ENCODE data around the gene ZMIZ1. TPM values are rescaled to one million over a fixed set of nuclear protein-coding genes. Genes with fewer than 3 reads are reported as not detected.
A peak's percentile ranks its signal among the peaks of the same experiment; 100 is the strongest.

Gene ZMIZ1
- total and polyA plus RNA-seq, 2 donors: 30.2 to 54.6 TPM

DNA sequence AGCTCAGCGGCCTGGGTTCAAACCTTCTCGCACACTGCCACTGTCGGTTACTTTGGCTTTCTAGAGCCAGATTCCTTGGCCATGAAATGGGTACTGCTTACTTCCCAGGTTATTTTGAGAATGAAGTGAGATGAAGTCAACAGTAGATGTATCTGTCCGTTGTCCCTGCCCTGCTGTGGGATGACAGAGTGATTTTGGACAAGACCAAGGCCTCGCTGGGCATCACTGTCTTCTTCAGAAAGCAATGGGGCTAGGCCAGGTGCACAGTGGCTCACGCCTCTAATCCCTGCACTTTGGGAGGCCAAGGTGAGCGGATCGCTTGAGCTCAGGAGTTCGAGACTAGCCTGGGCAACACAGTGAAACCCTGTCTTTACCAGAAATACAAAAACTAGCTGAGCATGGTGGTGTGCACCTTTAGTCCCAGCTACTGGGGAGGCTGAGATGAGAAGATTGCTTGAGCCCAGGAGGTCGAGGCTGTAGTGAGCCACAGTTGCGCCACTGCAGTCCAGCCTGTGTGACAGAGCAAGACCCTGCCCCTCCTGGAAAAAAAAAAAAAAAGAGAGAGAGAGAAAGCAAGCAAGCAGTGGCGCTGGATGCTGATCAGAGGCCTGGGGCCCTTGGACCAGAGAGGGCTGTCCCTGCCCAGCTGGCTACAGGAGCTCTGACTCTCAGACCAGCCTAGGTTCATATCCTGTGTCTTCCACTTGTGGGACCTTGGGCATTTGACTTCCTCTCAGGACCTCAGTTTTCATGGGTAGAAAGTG lies 25.8 kb downstream of the ZMIZ1 start:
- Histone ChIP-seq H3K27ac (ENCODE audit: low read depth) (peak overlapping the region; percentile 46), H3K4me1 (ENCODE audit: insufficient read depth) (peaks cover 3% of the 10 kb centered on the region), H3K36me3 (ENCODE audit: insufficient read depth) (no peaks in the 10 kb centered on the region), H3K4me3 (ENCODE audit: low read depth, low read length) (no peak overlapping the region)
- WGBS: 72% methylated on average over 12 of the region's 12 CpGs
- no peak for DNase-seq (ENCODE audit: extremely low spot score)

DNA sequence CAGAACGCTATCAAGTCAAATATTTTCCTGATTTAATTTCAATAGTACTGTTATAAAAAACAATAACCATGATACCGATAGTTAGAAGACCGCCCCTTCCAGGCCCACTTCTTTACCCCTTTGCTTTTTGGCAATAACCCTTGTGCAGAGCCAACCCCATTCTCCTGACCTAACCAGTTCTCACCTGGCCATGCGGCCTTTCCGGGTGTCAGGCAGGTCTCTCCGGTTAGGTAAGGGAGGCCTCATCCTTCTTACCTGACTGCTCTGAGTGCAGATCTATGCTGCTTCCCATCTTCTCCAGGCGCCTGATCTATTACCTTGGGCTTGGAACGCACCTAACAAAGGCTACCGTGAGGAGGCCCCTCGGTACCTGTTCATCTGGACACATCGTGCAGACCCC lies 26.6 kb downstream of the ZMIZ1 start:
- H3K27ac ChIP-seq (ENCODE audit: low read depth): no peak overlapping the region
- peaks cover 3% of the 10 kb centered on the region for H3K4me1 ChIP-seq (ENCODE audit: insufficient read depth)
- H3K4me3 ChIP-seq (ENCODE audit: low read depth, low read length): no peak overlapping the region
- H3K36me3 ChIP-seq (ENCODE audit: insufficient read depth): no peaks in the 10 kb centered on the region
- no peak for DNase-seq (ENCODE audit: extremely low spot score)
- WGBS: 87% methylated on average over 11 of the region's 11 CpGs

DNA sequence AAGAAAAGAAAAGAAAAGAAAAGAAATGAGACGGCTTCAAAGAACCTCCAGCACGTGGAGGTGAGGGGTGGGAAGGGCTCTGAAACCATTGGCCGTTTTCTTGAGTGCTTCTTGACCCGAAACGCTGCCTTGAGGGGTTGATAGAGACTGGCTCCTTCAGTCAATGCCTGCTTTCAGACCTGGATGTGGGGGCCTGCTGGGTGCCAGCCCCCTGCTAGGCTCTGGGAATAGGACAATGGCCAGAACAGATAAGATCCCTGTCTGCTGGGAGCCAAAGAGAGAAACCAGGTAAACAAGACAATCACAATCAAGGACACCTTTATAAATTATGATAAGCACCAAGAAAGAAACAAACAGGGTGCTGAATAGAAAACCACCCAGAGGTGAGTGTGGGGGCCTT lies 27.7 kb downstream of the ZMIZ1 start:
- Histone ChIP-seq H3K36me3 (ENCODE audit: insufficient read depth) (no peaks in the 10 kb centered on the region), H3K27ac (ENCODE audit: low read depth) (no peak overlapping the region)
- 90% methylated on average over 5 of the region's 5 CpGs for WGBS

DNA sequence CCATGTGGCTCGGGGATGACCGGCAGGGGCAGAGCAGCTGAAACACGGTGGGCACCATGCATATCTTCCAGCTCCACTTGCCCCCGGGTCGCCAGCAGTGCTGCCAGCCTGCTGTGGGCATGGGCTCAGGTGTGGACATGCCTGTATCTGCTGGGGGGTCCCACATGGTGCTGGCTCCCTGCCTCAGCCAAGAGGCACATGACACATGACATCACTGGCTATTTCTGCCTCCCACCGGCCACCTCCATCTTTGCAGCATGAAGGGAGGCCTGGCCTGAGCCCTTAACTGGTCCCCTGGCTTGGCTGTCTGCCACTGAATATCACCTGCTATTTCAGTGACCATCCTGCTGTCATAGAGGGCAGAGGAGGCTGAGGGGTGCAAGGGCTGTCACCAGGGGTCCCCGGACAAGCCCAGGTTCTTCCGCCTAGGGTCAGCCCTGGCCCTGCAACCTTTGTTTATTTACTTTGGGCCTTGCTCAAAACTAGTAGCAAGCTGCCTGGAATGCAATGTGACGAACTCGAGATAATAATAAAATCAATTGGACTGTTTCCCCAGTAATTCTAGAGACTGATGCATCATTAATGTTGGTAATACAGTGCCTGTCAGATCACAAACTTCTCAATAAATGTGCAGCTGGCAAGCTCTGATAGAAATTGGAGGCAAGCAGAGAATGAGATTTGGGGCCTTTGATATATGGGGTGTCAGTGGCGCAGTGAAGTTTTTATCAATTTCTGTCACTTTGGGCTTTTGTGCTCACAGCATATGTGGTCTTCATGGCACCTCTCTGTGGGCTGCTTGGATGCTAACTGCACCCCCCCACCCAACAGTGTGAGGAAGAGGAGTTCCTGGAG lies 28.5 kb downstream of the ZMIZ1 start:
- H3K4me1 ChIP-seq (ENCODE audit: insufficient read depth): peaks cover 3% of the 10 kb centered on the region
- H3K4me3 ChIP-seq (ENCODE audit: low read depth, low read length): no peak overlapping the region
- 62% methylated on average over 11 of the region's 11 CpGs for WGBS
- no peak for DNase-seq (ENCODE audit: extremely low spot score)
- H3K36me3 ChIP-seq (ENCODE audit: insufficient read depth): no peaks in the 10 kb centered on the region
- H3K27ac ChIP-seq (ENCODE audit: low read depth): no peak overlapping the region

More for the DNA sequence above, 27.7 kb downstream of the ZMIZ1 start:
- Histone ChIP-seq H3K4me3 (ENCODE audit: low read depth, low read length) (no peak overlapping the region), H3K4me1 (ENCODE audit: insufficient read depth) (peaks cover 3% of the 10 kb centered on the region)
- DNase-seq (ENCODE audit: extremely low spot score): no peak

DNA sequence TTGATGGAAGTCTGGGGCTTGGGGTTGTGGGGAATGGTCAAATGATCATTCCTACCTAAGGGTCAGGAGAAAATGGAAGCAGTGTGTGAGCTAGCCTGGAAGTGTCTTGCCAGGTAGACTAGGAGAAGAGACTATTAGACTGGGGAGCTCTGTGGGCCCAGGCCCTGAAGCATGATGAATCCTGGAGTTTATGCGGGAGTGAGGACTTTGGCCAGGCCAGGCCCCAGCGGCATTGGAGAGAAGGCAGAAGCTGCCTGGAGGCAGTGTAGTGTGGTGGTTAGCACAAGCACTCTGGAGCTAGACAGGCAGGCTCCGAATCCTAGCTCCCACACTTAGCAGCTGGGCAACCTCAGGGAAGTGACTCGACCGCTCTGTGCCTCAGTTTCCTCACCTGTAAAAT lies 29.3 kb downstream of the ZMIZ1 start:
- WGBS: 96% methylated on average over 5 of the region's 5 CpGs
- DNase-seq (ENCODE audit: extremely low spot score): no peak
- Histone ChIP-seq H3K36me3 (ENCODE audit: insufficient read depth) (no peaks in the 10 kb centered on the region), H3K27ac (ENCODE audit: low read depth) (no peak overlapping the region), H3K4me1 (ENCODE audit: insufficient read depth) (peaks cover 3% of the 10 kb centered on the region), H3K4me3 (ENCODE audit: low read depth, low read length) (no peak overlapping the region)

- Histone ChIP-seq H3K4me1 (ENCODE audit: insufficient read depth) (peaks cover 3% of the 10 kb centered on the region), H3K4me3 (ENCODE audit: low read depth, low read length) (no peak overlapping the region), H3K36me3 (ENCODE audit: insufficient read depth) (no peaks in the 10 kb centered on the region), H3K27ac (ENCODE audit: low read depth) (no peak overlapping the region)
- WGBS: 91% methylated on average over 10 of the region's 10 CpGs
- DNase-seq (ENCODE audit: extremely low spot score): no peak
Observed at GRCh38 chr10:79098596-79099015, 29.8 kb downstream of the ZMIZ1 start.

DNA sequence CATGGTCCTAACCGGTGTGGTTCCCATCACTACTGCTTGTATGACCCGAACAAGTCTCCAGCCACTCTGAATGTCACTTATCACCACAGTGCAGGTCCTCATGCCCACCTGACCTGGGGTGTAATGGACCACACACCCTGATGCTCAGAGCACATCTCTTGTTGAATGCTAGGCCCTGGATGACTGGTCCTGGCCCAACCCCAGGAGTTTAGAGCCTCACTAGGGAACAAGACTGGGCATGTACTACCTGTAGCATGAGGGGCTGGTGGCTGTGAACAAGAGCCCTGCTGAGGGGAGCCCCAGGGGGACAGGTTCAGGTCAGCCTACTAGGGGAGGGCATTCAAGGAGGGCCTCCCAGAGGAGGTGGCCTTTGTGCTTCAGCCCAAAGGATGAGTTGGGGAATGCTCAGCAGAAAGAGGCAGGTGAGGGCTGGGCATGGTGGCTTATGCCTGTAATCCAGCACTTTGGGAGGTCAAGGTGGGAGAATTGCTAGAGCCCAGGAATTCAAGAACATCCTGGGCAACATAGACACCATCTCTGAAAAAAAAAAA lies 31.2 kb downstream of the ZMIZ1 start:
- no peak for DNase-seq (ENCODE audit: extremely low spot score)
- Histone ChIP-seq H3K36me3 (ENCODE audit: insufficient read depth) (no peaks in the 10 kb centered on the region), H3K4me1 (ENCODE audit: insufficient read depth) (no peaks in the 10 kb centered on the region), H3K27ac (ENCODE audit: low read depth) (no peak overlapping the region), H3K4me3 (ENCODE audit: low read depth, low read length) (no peak overlapping the region)
- WGBS: 90% methylated on average over 2 of the region's 2 CpGs

DNA sequence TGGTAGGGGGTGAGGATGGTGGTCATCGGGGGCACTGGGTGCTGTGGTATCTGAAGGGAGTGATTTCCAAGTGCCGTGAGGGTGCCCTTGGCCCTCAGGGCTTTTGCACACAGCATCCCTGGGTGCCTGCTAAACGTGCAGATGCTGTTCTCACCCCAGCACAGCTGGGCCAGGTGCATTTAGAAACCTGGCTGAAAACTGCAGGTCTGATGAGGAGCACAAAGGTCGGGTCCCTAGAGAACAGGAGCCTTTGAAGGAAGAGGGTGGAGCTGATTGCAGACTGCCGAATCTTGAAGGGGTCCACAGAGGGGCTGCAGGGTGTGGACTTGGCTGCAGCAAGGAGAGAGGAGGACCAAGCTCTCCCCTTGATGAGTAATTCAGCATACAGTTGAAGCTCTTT lies 32.0 kb downstream of the ZMIZ1 start:
- H3K36me3 ChIP-seq (ENCODE audit: insufficient read depth): no peaks in the 10 kb centered on the region
- no peak overlapping the region for H3K4me3 ChIP-seq (ENCODE audit: low read depth, low read length)
- 65% methylated on average over 5 of the region's 5 CpGs for WGBS
- no peak for DNase-seq (ENCODE audit: extremely low spot score)
- H3K4me1 ChIP-seq (ENCODE audit: insufficient read depth): no peaks in the 10 kb centered on the region
- H3K27ac ChIP-seq (ENCODE audit: low read depth): peak overlapping the region; percentile 3

DNA sequence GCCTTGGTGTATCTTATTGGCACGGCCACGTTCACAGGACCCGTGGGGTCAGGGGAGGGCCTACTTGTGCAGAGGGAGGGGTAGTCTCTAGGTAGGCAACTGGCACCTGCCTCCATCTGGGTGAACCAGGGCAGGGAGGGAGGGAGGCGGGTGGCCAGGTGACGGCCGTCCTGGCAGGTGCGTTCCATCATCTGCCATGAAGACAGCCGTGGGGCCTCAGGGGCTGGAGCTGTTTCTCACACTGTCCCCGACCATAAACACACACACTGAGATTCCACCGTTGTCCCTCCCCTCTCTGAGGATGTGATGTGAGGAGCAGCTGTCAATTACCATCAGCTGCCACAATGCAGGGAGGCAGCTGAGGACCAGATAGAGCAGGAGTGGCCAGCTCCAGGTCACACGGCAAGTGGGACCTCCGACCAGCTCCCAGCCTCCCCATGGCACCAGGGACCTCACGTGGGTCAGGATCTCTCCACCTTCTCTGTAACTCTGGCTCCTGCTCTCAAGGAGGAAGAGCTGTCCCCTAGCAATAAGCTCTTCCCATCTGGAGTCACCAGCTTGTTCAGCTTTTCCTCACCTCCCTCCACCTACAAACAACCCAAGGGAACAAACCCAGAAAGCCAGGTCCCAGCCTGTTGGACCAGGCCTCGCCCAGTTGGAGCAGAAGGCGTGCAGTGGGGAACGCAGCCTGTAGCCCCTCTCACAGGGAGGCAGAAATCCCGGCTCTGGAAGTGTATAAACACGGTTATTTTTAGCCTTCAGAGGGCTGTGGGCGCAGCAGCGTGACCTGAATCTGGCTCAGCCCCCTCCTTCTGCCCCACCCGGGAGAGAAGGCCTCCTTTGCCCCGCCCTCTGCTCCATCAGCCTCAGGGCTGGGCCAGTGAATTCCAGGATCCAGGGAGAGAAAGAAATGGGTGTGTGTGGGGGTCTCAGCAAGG lies 33.1 kb downstream of the ZMIZ1 start:
- peak overlapping the region; percentile 65 for H3K27ac ChIP-seq (ENCODE audit: low read depth)
- H3K4me3 ChIP-seq (ENCODE audit: low read depth, low read length): no peak overlapping the region
- H3K4me1 ChIP-seq (ENCODE audit: insufficient read depth): no peaks in the 10 kb centered on the region
- WGBS: 27% methylated on average over 22 of the region's 22 CpGs
- no peaks in the 10 kb centered on the region for H3K36me3 ChIP-seq (ENCODE audit: insufficient read depth)
- no peak for DNase-seq (ENCODE audit: extremely low spot score)

- H3K27ac ChIP-seq (ENCODE audit: low read depth): peak overlapping the region; percentile 65
- no peaks in the 10 kb centered on the region for H3K36me3 ChIP-seq (ENCODE audit: insufficient read depth)
- WGBS: 43% methylated on average over 7 of the region's 7 CpGs
- H3K4me1 ChIP-seq (ENCODE audit: insufficient read depth): no peaks in the 10 kb centered on the region
- DNase-seq (ENCODE audit: extremely low spot score): no peak
- no peak overlapping the region for H3K4me3 ChIP-seq (ENCODE audit: low read depth, low read length)
Observed at GRCh38 chr10:79102498-79102874, 33.7 kb downstream of the ZMIZ1 start.

DNA sequence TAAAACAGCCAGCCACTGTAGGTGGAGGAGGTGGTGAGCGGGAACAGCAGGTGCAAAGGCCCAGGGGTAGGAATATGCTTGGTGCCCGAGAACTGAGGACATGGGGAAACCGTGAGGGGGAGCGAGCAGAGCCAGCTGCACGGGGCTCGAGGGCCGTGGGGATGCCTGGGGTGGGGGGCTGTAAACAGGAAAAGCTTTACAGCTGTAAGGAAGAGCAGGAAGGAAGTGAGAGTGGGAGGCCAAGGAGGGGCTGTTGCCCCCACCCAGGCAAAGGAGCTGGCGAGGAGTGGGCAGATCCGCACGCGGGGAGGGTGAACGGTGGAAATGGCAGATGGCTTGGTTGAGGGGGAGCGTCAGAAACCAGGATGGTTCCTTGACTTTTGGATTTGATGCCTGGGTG lies 34.4 kb downstream of the ZMIZ1 start:
- WGBS: 84% methylated on average over 13 of the region's 13 CpGs
- no peaks in the 10 kb centered on the region for H3K4me1 ChIP-seq (ENCODE audit: insufficient read depth)
- H3K36me3 ChIP-seq (ENCODE audit: insufficient read depth): no peaks in the 10 kb centered on the region
- H3K4me3 ChIP-seq (ENCODE audit: low read depth, low read length): no peak overlapping the region
- no peak for DNase-seq (ENCODE audit: extremely low spot score)
- H3K27ac ChIP-seq (ENCODE audit: low read depth): no peak overlapping the region

DNA sequence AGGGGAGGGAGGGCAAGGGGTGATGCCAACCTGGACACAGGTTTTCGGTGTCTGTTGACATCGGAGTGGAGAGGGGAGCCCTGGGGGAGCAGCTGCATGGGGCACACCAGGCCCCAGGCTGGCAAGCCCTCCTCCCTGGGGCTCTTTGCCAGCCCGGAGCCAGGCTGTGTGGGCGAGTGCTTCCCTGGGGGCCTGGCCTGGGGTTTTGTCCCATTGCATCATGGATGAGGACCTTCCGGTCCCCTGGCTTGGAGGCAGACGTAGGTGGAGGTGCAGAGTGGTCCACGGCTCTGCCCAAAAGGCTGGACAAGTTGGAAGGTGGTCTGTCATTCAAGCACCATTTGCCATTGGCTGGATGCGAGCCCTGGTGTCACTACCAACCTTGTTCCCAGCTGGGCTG lies 34.8 kb downstream of the ZMIZ1 start:
- Histone ChIP-seq H3K4me1 (ENCODE audit: insufficient read depth) (no peaks in the 10 kb centered on the region), H3K36me3 (ENCODE audit: insufficient read depth) (no peaks in the 10 kb centered on the region), H3K4me3 (ENCODE audit: low read depth, low read length) (no peak overlapping the region), H3K27ac (ENCODE audit: low read depth) (no peak overlapping the region)
- DNase-seq (ENCODE audit: extremely low spot score): no peak
- 67% methylated on average over 8 of the region's 8 CpGs for WGBS

DNA sequence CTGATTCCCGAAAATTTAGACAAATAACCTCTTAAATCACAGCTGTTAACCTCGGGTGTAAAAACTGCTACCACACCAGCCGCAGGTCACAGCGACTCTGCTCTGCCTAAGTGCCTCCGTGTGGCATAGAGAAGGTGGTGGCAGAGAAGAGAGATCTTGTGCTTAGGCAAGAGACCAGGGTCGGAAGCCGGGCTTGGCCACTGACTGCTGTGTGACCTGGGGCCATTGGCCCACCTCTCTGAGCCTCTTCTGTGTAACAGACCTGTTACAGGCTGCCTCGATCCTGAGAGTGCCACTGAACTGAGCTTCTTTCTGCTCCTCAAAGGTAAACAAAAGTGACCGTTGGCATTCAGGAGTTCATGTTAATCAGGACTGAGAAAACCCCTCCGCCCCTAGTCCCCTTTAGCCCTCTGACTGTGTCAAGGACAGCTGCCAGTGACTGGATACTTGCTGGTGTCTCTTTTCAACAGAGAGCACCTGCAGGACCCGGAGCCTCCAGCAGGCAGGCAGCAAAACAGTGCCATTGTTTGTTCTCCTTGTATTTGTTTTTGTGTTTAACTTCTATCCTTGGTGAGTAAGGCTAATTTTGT lies 36.5 kb downstream of the ZMIZ1 start:
- no peaks in the 10 kb centered on the region for H3K36me3 ChIP-seq (ENCODE audit: insufficient read depth)
- DNase-seq (ENCODE audit: extremely low spot score): no peak
- WGBS: 60% methylated on average over 11 of the region's 11 CpGs
- H3K4me1 ChIP-seq (ENCODE audit: insufficient read depth): no peaks in the 10 kb centered on the region
- no peak overlapping the region for H3K27ac ChIP-seq (ENCODE audit: low read depth)
- H3K4me3 ChIP-seq (ENCODE audit: low read depth, low read length): no peak overlapping the region
